Measurements from ENCODE around the gene PLEKHA4. TPM values are rescaled to one million over a fixed set of nuclear protein-coding genes. Genes with fewer than 3 reads are reported as not detected.

The PLEKHA4 gene
- total and polyA plus RNA-seq, 9 of the 15 experiments (the other 6 are each of a cell fraction or from before 2014, with no cell fraction given) = 0.07 to 30.8 (median 11.4) TPM

- TF ChIP-seq ZNF511 (CRISPR knock-in tag; IDR thresholded peaks at IDR 0.05) (0 out of 2 replicates have a peak, but pooled peaks have one; percentile 31), NFE2 (IDR thresholded peaks at IDR 0.05; ENCODE audit: low read depth) (no peak), VEZF1 (CRISPR knock-in tag; IDR thresholded peaks at IDR 0.05) (peak; percentile 10; the same call in 1 of the 2 replicates), RBBP5 (IDR thresholded peaks at IDR 0.05; ENCODE audit: borderline replicate concordance, insufficient read depth, low read length, poor library complexity, severe bottlenecking) (peak; percentile 13), SUPT5H (IDR thresholded peaks at IDR 0.05) (peak; percentile 70; the same call in 1 of the 2 replicates), ZNF12 (CRISPR knock-in tag; IDR thresholded peaks at IDR 0.05) (0 out of 2 replicates have a peak, but pooled peaks have one; percentile 41), YY1 (IDR thresholded peaks at IDR 0.05; ENCODE audit: borderline replicate concordance in 1 of 3, control insufficient read depth in 1 of 3, extremely low read depth in 1 of 3, insufficient read depth in 3 of 3, insufficient read length in 1 of 3, insufficient replicate concordance in 2 of 3, low read depth in 1 of 3, low read length in 2 of 3) (peak in 2 of 3 experiments; percentile 59 to 69), MTA3 (IDR thresholded peaks at IDR 0.05; ENCODE audit: borderline replicate concordance) (0 out of 2 replicates have a peak, but pooled peaks have one; percentile 69), MXI1 (IDR thresholded peaks at IDR 0.05; ENCODE audit: low read depth, low read length) (0 out of 2 replicates have a peak, but pooled peaks have one; percentile 12), PKNOX1 (IDR thresholded peaks at IDR 0.05) (0 out of 2 replicates have a peak, but pooled peaks have one; percentile 7), GABPA (tag; conservative IDR thresholded peaks at IDR 0.05; ENCODE audit: low read depth) (peak; percentile 49; the same call in 1 of the 2 replicates), RFX1 (IDR thresholded peaks at IDR 0.05) (no peak), RBFOX2 (IDR thresholded peaks at IDR 0.05; ENCODE audit: low read depth, low read length) (peak; percentile 71)
Observed at GRCh38 chr19:48858984-48859710, 9.3 kb downstream of the PLEKHA4 start (continued).
